CD4-positive, alpha-beta T cell treated with Interleukin-6 for 4 hours (primary cell): ENCODE data around the gene SAMD13.

Experiments
- DNase-seq: peaks from one replicate; pipeline ENCODE4 v3.0.0-alpha.2; 2020; ENCODE audit warnings: mixed read lengths

SAMD13 gene, protein sequence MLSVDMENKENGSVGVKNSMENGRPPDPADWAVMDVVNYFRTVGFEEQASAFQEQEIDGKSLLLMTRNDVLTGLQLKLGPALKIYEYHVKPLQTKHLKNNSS

DNA sequence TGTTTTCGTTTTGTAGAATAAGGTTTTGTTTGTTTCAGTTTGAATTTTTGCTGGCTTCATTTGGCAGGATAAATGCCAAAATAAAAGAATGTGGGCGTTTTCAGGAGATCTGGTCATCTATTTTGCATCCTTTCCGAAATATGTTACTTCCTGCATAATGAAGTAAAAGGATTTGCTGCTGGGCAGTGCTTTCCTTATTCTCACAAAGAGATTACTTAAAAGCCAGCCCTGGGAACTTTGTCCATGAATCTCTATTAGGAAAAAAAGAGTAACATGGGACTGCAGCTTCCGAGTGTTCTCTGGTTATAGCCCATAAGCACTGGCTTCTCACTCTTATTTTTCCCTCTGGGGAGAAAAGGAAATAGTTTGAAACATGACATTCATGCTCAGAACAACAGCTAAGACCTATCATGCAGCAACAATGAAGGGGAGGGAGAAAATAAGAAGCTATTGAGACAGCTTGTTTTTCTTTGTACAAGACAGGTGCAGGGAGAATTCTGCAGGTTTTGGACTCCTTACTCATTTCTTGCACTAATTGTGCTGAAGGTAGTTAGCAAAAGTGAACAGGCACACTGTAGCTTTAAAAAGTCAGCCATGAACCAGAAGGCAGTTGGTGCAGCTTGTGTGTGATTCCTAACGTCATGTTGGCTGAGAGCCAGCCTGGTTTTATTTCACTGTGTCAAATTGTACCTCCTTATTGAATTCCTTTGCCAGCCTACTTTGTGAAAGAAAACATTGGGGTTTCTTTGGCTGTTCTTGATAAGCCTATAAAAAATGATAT is at the start of gene SAMD13:
Gene SAMD13 (plus strand): TSS at position 705 of the 781 bp plus-strand sequence. CDS start 1,527 bp downstream, outside the sequence.
- peak; percentile 71 for DNase-seq

- DNase-seq = no peak
Measured at GRCh38 chr1:84253036-84253435, 48.5 kb upstream of the SAMD13 start.

DNA sequence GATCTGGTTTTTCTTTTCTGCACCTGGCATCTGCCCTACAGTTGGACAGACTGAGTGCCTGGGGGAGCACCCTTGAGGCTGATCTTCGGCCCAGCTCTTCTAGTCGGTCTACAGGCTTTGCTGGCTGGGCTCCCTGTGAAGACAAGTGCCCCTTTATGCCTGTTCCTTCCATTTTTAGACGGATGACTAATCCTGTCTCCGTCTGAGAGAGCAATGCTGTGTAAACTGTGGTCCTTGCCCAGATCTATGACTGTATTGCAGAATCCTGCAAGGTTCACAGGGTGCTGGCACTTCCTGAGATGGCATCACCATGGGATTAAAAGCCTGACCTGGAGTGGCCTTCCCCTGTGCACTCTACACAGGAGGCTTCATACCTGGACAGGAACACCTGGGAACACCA is 47.6 kb upstream of the SAMD13 start:
- DNase-seq = no peak

DNA sequence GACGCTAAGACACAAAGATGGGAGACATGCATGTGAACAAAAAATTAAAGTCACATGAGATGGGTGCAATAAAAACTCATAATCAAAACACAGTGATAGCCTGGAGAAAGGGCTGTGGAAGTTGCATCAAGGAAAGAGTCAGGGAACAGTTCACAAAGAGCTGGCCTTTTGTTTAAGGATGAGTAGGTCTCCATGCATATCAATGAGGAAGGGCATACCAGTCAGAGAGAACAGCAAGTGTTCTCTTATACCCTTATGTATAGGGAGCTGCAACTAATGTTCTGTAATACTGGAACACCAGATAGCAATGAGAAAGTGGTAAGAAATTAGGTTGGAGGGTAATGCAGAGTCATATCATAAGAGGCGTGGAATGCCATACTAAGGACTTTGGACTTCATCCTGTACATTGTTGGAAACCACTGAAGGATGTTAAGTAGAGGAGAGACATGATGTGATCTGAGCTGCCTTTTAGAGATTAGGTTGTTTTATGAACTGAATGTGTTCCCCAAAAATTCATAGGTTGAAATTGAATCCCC is 46.7 kb upstream of the SAMD13 start:
- no peak for DNase-seq

DNA sequence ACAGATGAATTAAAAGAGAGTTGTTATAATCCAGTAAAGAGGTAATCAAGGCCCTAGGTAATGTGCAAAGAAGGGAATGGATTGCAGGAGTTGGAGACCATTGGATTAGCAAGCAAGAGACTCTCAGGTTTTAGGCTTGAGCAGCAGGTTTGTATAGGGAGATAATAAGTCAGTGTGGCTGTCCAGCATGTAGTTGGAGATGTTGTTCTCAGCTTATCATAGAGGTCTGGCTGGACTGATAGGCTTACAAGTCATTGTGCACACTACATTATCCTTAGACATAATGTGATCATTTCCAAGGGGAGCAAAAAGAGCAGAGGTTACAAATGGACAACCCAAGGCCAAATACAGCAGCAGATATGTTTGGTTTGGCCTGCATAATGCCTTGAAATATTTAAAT is 45.9 kb upstream of the SAMD13 start:
- DNase-seq = no peak

DNA sequence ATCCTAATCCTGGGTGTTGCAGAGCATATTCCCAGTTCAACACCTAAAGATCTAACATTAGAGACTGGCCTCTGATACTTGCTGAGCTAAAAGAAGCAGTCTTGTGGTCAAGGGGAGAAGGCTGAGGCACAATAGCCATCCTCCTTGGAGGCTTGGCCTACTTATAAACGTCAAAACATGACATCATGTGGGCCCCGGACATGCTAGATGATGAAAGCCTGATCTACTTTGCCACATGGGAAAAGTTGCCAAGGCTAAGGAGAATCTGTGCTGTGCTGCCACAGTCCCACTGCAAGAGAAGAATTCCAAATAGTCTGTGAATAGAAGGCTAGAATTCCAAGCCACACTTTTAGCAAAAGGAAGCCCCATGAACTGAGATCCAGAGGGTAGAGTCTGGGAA is 43.9 kb upstream of the SAMD13 start:
- no peak for DNase-seq

- no peak for DNase-seq
Measured at GRCh38 chr1:84259376-84259775, 42.1 kb upstream of the SAMD13 start.

DNA sequence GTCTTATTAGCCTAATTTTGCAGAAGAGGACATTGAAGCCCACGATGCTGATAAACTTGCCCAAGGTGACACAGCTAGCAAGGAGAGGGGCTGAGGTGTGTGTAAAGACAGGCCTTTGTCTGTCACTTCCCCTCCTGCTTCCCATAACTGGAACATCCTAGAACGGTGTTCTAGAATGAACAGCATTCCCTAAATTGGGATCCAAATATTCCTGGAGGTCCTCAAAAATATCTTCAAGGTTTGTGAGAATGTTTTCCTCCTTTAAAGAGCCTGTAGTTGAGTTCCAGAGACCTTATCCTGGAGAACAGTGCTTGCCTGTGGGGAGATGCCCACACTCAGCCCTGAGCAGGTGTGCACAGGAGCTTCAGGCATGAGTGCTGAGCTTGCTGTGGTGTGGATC is 41.5 kb upstream of the SAMD13 start:
- no peak for DNase-seq

- no peak for DNase-seq
Measured at GRCh38 chr1:84260852-84261518, 40.5 kb upstream of the SAMD13 start.

- no peak for DNase-seq
Measured at GRCh38 chr1:84264961-84265360, 36.5 kb upstream of the SAMD13 start.

DNA sequence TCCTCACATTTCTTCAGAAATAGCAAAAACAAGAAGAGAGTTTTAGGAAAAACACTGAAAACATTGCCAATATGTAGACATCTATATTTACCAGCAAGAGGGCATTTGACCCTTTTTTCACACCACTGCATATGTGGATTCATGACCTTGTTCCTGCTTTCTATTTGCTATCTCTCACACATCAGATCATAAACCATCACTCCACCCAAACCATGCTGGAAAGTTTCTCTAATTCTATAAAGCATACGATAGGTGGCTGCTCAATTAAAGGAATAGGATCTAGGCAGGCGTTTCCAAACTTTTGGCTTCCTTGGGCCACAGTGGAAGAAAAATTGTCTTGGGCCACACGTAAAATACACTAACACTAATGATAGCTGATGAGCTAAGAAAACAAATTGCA is 35.6 kb upstream of the SAMD13 start:
- DNase-seq = no peak

DNA sequence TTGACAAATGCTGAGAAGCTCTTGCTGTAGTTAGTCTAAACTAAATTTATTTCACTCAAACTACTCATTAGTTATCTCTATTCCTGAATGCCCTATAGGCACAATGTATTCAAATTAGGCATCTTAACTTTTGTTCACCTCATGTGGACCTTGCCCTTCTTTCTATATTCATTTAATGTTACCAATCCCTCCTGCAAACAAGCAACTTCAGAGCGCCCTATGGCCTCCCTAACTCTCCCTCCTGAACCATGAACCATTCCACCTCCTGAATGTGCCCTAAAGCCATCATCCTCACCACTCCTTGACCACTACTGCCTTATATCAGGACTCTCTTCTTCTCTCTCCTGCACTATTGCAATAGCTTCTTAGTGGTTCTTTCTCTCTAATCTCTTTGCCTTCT is 34.8 kb upstream of the SAMD13 start:
- no peak for DNase-seq

DNA sequence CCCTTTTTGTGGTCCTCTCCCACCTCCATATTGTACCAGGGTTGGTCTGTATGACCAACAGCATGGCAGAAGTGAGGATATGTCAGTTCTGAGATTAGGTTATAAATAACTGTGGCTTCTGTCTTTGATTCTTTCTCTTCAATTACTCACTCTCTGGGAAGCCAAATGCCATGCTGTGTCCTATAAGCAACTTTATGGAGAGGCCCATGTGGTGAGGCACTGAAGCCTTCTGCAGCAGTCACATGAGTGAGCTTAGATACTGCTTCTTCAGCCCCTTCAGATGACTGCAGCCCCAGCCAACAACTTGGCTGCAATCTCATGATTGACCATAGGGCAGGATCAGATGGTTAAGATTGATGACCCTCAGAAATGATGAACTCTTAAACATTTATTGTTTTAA is 34.0 kb upstream of the SAMD13 start:
- no peak for DNase-seq

DNA sequence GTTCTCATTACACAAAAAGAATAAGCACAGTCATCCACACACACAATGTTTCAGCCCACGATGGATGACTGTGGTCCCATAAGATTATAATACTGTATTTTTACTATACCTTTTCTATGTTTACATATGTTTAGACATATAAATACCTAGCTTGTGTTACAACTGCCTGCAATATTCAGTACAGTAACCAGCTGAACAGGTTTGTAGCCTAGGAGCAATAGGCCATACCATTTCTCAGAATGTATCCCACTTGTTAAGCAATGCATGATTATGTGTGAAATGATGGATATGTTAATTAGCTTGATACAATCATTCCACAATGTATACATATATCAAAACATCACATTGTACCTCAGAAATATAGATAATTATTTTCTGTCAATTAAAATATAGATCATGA is 33.2 kb upstream of the SAMD13 start:
- no peak for DNase-seq

GRCh38 chr1:84269306-84269705 is 32.2 kb upstream of the SAMD13 start:
- DNase-seq = no peak

GRCh38 chr1:84271441-84272151 is 29.9 kb upstream of the SAMD13 start:
- DNase-seq = peak; percentile 6

- no peak for DNase-seq
Measured at GRCh38 chr1:84272401-84272800, 29.1 kb upstream of the SAMD13 start.

- DNase-seq = no peak
Measured at GRCh38 chr1:84277343-84278059, 24.0 kb upstream of the SAMD13 start.

DNA sequence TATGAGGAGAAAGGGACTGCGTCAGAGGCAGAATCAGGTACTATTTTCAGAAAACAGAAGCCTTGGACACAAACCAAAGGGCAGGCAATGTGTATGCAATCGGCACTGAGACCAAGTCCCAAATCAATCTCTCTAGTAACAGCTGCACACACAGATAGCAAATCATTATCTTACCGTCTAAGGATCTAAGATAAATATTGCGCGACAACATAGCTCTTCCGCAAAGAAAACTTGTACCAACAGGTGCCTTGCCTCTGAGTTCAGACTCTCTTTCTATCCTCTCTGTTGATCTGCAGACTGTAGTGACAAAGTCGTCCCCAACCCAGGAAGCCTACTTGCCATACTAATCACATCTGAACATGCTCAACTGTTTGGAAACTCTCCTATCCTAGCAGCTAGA is 22.6 kb upstream of the SAMD13 start:
- no peak for DNase-seq

DNA sequence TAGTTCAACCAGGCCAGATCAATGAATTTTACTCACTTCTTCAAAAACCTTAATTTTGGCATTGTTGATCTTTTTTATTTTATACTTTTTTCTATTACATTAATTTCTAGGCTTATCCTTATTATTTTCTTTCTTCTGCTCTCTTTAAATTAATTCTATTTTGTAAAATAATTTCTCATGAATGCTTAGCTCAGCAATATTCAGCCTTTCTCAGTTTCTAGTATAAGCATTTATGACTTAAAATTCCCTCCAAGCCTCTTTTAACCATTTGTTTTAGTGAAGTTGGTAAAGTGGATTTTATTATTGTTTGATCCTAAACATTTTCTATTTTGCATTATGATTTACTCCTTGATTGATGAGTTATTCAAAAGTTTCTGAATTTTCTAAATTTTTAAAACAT is 20.6 kb upstream of the SAMD13 start:
- DNase-seq = no peak

DNA sequence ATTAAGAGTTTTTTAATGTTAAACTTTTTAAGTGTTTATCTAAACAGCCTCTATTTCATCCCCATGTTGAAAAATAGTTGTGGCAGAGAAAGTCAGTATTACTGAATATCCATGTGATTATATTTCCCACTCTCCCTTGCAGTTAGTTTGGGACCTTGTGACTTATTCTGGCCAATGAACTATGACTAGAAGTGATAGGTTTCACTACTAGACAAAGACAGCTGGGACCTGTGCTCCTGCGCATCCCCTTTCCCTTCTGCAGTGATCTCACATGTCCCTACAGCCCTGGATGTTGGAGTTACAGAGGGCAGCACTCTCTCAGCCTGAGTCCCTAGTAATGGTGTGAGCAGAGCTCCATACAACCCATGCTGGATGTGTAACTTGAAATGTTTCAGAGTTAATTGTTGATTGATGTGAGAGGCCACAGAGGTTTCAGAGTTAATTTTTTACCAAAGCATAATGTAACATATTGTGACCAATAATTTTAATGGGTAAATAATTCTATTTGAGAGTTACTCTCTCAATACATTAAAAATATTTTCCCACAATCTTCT is 18.7 kb upstream of the SAMD13 start:
- DNase-seq = no peak

DNA sequence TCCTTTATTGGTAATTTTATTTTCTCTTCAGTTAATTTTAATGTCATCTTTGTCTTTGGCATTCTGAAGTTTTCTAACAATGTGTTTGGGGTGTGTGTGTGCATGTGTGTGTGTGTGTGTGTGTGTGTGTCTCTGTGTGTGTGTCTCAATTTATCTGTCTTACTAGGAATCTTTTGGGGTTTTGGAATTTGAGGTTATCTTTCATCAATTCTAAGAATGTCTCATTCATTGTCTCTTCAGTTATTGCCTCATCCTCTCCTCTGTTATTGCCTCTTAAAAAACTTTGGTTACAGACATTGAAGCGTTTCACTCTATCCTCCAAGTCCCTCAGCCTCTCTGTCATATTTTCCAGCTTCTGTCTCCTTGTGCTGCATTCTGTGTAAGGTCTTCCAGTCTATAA is 18.1 kb upstream of the SAMD13 start:
- no peak for DNase-seq
